Skeletal muscle tissue (tissue), 4 donors: ENCODE measurements around the gene PLCB2. TPM values are rescaled to one million over a fixed set of nuclear protein-coding genes. Genes with fewer than 3 reads are reported as not detected.

ENCODE experiments used
- H3K27ac ChIP-seq: one replicate; pipeline ENCODE4 v1.7.0; 2013; ENCODE audit warnings: mild to moderate bottlenecking, low read depth, low read length, inconsistent platforms
- H3K27me3 ChIP-seq, 3 donors: one replicate each; pipeline ENCODE4 v1.7.0; 2013; ENCODE audit warnings: low read length in 3 of 3; ENCODE audit not compliant: control insufficient read depth in 3 of 3, insufficient read depth in 3 of 3
- H3K36me3 ChIP-seq, 3 donors: one replicate each; pipeline ENCODE4 v1.7.0; 2013; ENCODE audit warnings: low read length in 3 of 3; ENCODE audit not compliant: control insufficient read depth in 3 of 3, insufficient read depth in 3 of 3
- H3K4me1 ChIP-seq, 3 donors: one replicate each; pipeline ENCODE4 v1.7.0; 2013; ENCODE audit warnings: low read length in 3 of 3, mild to moderate bottlenecking in 3 of 3; ENCODE audit not compliant: control insufficient read depth in 3 of 3, insufficient read depth in 3 of 3
- H3K4me3 ChIP-seq, 3 donors: one replicate each; pipeline ENCODE4 v1.7.0; 2013; ENCODE audit warnings: low read length in 3 of 3
- H3K9ac ChIP-seq, 3 donors: one replicate each; pipeline ENCODE4 v1.7.0; 2013; ENCODE audit warnings: low read length in 3 of 3, mild to moderate bottlenecking in 3 of 3, moderate library complexity in 2 of 3, low read depth in 1 of 3
- H3K9me3 ChIP-seq, 3 donors: one replicate each; pipeline ENCODE4 v1.7.0; 2013; ENCODE audit warnings: low read length in 3 of 3; ENCODE audit not compliant: control insufficient read depth in 3 of 3
- total RNA-seq: library from RNA; depleted of rRNA; stranded (reverse); fragments of >200 nt; gene quantifications from one replicate; pipeline ENCODE4 v1.2.3, GENCODE V29; 2014
- donor health status: Osteomylitis.

The PLCB2 gene
- total RNA-seq, 1 donor from 2014 or later, result 3.7 TPM

DNA sequence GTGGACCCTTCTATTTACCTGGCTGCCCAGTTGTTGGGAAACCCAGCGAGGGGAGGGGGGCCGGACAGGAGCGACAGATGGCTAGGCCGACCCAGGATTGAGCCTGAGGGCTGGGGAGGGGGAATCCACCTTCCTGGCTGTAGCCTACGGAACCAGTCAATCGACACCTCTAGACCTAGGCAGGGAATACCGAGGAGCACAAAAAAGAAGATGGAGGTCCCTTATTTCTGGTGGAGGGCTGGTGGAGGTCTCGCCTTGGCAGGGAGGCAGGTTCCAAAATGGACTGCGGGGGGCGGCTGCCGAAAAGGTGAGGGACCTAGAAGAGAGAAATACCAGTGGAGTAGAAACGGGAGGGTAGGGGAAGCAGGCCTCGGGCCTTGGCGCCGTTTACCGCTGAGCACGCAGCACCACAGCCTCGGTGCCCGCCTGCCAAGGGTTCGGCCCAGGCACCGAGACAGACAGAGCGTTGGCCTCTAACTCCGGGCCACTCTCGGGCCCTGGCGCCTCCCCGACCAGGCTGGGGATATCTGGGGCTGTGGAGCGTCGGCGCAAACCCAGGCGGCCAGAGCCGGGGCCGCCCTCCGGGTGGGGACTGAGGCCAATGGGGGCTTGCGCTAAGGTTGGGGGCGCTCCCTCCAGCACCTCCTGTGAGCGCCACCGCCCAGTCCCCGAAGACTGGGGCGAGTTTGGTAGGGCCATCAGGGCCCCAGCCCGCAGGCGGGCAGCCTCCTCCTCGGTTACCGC lies 26.5 kb downstream of the PLCB2 start:
- Histone ChIP-seq H3K36me3 (no peaks in the 10 kb centered on the region), H3K4me1 (peaks cover 4 to 24% (median 16%) of the 10 kb centered on the region in 3 donors), H3K9ac (no peak overlapping the region), H3K27ac (no peak overlapping the region), H3K27me3 (peaks cover 61 to 68% (median 62%) of the 10 kb centered on the region in 3 donors), H3K9me3 (no peaks in the 10 kb centered on the region), H3K4me3 (no peak overlapping the region)

DNA sequence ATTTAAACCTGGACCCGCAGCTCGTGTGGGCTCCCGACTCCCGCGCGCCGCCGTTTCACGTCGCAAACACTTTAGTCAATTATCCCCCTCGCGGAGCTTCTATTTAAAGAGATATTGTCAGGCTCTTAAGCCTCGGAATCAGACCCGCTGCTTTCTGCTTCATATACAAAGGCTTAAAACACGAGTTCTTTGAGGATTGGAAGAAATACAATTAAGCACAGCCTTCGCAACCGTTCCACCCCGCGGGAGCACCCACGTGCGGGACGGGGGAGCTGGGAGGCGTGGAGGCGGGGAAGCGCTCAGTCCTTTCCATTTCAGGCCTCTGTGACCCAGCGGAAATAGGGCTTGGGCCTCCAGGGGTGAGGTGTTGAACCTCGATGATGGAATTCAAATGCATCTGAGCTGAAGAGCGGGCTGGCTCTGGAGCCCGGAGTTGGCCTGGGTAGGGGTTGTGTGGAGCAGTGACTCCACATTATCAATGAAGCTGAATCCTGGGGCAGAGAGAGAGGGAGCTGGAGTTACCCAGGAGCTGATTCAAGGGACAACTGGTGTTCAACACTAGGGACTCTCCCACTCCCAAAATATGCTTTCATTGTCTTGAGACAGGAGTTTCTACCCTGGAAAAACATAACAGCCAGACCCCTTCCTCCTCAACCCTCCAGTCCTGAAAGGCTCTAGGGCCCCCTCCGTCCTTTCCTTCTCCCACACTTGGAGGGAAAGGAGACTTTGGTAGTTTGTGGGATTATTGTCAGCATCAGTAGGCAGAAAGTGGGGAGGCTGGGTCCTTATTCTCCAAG lies 27.3 kb downstream of the PLCB2 start:
- peaks cover 61 to 68% (median 62%) of the 10 kb centered on the region in 3 donors for H3K27me3 ChIP-seq
- no peaks in the 10 kb centered on the region for H3K9me3 ChIP-seq

DNA sequence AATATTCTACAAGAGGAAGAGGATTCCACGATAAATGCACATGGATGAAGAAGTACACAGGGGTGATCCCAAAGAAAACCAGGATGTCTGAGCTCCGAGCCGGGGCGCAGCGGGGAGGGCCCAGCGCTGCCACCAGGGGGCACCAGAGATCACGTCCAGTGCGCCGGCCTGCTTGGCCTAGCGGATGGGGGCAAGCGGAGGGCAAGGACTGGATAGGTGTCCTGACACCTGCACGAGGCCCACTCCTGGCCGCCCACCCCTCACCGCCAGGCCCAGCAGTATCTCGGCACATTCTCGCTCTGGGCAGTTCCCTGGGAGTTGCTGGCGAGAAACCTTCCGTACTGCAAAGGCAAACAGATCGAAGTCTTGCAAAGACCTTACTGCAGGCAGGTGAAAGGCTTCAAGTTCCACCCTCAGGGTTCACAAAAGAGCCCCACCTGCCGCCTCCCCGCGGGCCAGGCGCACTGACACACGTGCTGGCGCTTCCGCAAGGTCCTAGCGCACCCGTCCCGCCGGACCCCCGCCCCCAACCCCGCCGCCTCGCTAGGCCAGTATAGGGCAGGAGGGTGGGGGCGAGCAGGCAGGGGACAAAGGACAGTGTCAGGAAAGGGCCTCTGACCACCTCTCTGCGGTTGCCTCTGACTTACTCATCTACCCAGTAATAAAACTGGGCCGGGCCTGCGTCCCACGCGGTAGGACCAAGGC lies 28.1 kb downstream of the PLCB2 start:
- Histone ChIP-seq H3K36me3 (no peaks in the 10 kb centered on the region), H3K9ac (no peak overlapping the region), H3K4me1 (peaks cover 4 to 24% (median 16%) of the 10 kb centered on the region in 3 donors), H3K27me3 (peaks cover 61 to 64% (median 62%) of the 10 kb centered on the region in 3 donors), H3K4me3 (no peak overlapping the region), H3K27ac (no peak overlapping the region), H3K9me3 (no peaks in the 10 kb centered on the region)

More for the DNA sequence above, 27.3 kb downstream of the PLCB2 start:
- Histone ChIP-seq H3K9ac (no peak overlapping the region), H3K27ac (no peak overlapping the region), H3K36me3 (no peaks in the 10 kb centered on the region), H3K4me3 (no peak overlapping the region), H3K4me1 (peaks cover 4 to 24% (median 16%) of the 10 kb centered on the region in 3 donors)

DNA sequence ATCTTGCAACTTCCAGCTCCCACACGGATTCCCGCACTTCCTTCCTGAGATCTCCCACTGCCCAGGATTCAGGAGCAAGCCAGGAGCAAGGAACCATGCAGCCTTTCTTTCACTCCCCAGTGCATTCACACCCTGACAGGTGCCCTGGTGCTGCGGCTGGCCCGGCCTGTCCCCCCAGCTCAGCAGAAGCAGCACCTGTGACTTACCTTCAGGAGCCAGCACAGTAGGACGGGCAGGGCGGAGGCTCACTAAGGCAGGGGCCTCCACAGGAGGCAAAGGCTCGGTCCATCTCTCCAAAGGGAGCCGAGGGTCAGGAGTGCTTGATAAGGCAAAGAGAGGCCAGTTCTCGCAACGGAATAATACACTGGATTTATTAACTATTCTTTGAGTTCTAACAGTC lies 29.7 kb downstream of the PLCB2 start:
- H3K27me3 ChIP-seq, result peaks cover 51 to 54% (median 52%) of the 10 kb centered on the region in 3 donors
- H3K9ac ChIP-seq, result no peak overlapping the region
- H3K9me3 ChIP-seq, result no peaks in the 10 kb centered on the region
- H3K4me1 ChIP-seq, result peaks cover 4 to 23% (median 15%) of the 10 kb centered on the region in 3 donors
- H3K27ac ChIP-seq, result no peak overlapping the region
- H3K36me3 ChIP-seq, result no peaks in the 10 kb centered on the region
- H3K4me3 ChIP-seq, result no peak overlapping the region

DNA sequence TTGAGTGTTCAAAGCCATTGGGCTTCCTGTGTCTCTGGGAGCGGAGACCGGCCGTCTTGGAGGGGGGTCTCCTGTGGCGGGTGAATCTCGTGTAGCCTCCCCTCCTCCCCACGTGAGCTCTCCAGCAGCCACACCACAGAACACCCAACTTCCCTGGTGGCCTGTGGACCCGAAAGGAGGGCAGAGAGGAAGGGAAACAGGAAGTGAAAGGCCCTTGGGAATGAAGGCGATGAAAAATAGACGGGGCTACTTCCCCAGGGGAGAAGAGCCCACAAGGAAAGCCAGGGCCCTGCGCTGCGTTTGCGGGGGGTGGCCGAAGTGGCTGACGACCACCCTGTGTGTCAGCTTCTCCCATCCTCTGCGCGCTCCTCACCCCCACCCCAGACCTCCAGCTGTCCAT lies 30.3 kb downstream of the PLCB2 start:
- Histone ChIP-seq H3K4me1 (peaks cover 4 to 17% (median 10%) of the 10 kb centered on the region in 3 donors), H3K9me3 (no peaks in the 10 kb centered on the region), H3K27me3 (peaks cover 45 to 52% (median 46%) of the 10 kb centered on the region in 3 donors), H3K27ac (no peak overlapping the region), H3K4me3 (no peak overlapping the region), H3K9ac (no peak overlapping the region), H3K36me3 (no peaks in the 10 kb centered on the region)

DNA sequence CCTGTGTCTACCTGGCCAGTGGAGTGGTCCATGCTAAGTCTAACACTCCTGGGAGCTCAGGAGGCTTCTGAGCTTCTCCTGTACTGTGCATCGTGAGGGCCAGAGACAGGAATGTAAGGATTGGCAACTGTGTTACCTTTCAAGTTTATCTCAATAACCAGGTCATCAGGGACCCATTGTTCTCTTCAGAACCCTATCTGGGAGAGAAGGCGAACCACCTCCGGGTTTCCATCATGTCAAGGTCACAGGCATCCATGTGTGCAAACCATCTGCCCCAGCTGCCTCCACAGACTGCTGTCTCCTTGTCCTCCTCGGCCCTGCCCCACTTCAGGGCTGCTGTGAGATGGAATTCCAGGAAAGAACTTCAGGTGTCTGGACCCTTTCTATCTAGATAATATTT lies 30.8 kb downstream of the PLCB2 start:
- Histone ChIP-seq H3K36me3 (no peaks in the 10 kb centered on the region), H3K27me3 (peaks cover 40 to 47% (median 41%) of the 10 kb centered on the region in 3 donors), H3K4me3 (no peak overlapping the region), H3K4me1 (peaks cover 0 to 12% (median 5%) of the 10 kb centered on the region in 3 donors), H3K27ac (no peak overlapping the region), H3K9me3 (no peaks in the 10 kb centered on the region), H3K9ac (no peak overlapping the region)

DNA sequence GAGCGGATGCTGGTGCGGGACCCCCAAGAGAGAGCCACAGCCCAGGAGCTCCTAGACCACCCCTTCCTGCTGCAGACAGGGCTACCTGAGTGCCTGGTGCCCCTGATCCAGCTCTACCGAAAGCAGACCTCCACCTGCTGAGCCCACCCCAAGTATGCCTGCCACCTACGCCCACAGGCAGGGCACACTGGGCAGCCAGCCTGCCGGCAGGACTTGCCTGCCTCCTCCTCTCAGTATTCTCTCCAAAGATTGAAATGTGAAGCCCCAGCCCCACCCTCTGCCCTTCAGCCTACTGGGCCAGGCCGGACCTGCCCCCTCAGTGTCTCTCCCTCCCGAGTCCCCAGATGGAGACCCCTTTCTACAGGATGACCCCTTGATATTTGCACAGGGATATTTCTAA lies 31.8 kb downstream of the PLCB2 start:
- no peak overlapping the region for H3K9ac ChIP-seq
- H3K9me3 ChIP-seq, result no peaks in the 10 kb centered on the region
- no peaks in the 10 kb centered on the region for H3K36me3 ChIP-seq
- H3K4me3 ChIP-seq, result no peak overlapping the region
- H3K4me1 ChIP-seq, result peaks cover 0 to 8% (median 3%) of the 10 kb centered on the region in 3 donors
- H3K27ac ChIP-seq, result no peak overlapping the region
- H3K27me3 ChIP-seq, result peaks cover 32 to 37% (median 33%) of the 10 kb centered on the region in 3 donors

DNA sequence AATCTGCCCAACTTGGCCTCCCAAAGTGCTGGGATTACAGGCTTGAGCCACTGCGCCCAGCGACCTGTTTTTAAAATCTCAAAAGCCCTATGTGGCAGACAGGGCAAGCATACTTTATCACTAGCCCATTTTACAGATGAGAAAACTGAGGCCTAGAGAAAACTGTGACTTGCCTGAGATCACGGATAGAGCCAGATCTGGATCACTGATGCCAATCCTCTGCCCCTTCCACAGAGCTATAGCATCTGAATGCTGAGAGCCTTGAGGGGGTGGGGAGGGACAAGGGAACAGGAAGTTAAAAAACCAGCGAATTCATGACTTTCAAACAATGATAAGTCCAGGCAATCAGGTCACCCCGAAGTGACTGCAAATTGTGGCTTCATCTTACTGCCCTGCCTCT lies 32.2 kb downstream of the PLCB2 start:
- H3K36me3 ChIP-seq, result no peaks in the 10 kb centered on the region
- peaks cover 28 to 33% (median 29%) of the 10 kb centered on the region in 3 donors for H3K27me3 ChIP-seq
- H3K4me3 ChIP-seq, result no peak overlapping the region
- peaks cover 0 to 8% (median 3%) of the 10 kb centered on the region in 3 donors for H3K4me1 ChIP-seq
- no peak overlapping the region for H3K9ac ChIP-seq
- no peak overlapping the region for H3K27ac ChIP-seq
- H3K9me3 ChIP-seq, result no peaks in the 10 kb centered on the region

DNA sequence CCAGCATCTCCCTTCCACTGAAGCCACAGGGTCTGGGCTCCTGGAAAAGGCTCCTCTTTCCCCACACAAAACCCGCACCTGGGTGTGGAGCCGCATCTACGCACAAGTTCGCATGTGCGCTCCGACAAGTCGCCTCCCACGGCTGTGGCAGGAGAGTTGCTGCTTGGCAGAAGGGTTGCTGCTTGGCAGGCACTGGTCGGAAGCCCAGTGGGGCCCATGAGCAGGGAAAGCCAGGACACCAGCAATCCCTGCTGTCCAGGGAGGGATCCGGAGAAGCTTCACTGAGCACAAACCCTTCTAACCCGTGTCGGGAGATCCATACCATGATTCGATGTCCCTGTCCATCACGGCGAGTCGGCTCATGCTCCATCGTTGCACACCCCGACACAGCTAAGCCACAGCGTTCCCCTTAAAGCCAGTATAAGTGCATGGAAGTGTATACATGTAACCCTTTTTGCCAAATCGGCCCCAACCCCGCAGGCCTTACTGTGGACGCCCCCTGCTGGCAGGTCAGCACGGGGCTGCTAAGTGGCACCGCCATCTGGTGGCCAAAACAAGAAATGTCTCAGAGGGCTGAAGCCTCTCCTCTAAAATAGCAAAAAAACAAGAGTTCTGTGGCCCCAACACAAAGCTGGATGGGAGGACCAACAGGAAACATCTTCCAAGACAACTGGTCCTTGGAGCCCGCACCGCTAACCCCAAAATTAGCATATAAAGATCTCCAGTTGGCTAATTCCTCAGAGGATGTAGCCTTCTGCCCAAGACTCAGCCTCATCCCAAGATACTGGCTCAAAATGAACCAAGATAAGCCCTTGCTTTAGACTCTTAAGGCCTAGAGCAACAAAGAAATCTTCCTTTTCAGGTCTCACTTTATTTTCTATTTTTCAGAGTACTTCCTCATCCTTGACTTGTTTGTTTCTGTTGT lies 33.1 kb downstream of the PLCB2 start:
- no peaks in the 10 kb centered on the region for H3K9me3 ChIP-seq
- H3K9ac ChIP-seq, result no peak overlapping the region
- peaks cover 20 to 23% (median 21%) of the 10 kb centered on the region in 3 donors for H3K27me3 ChIP-seq
- no peak overlapping the region for H3K4me3 ChIP-seq
- no peak overlapping the region for H3K27ac ChIP-seq
- H3K36me3 ChIP-seq, result no peaks in the 10 kb centered on the region
- H3K4me1 ChIP-seq, result peaks cover 0 to 8% (median 2%) of the 10 kb centered on the region in 3 donors
